GM12891 (cell line): Measurements from ENCODE around the gene CTDSPL. TPM values are rescaled to one million over a fixed set of nuclear protein-coding genes. Genes with fewer than 3 reads are reported as not detected.
"Not testable (repeated sequence)": the region's sequence is repeated elsewhere in the genome, so short reads cannot be mapped to it uniquely, and the experiment has no call there.

Source experiments
- DNase-seq: peaks from one replicate; pipeline ENCODE4 v3.0.0; 2011; ENCODE audit warnings: low spot score; ENCODE audit not compliant: insufficient read length
- FAIRE-seq: peaks from 2 replicates; lab custom pipeline; 2011; peaks lifted over from hg19 to GRCh38; lab: Jason Lieb, UNC
- PAX5 ChIP-seq: IDR thresholded peaks from 2 replicates; pipeline ENCODE4 v1.6.1; 2011; ENCODE audit warnings: low read length, moderate library complexity, mild to moderate bottlenecking; ENCODE audit not compliant: insufficient read depth, severe bottlenecking
- POLR2A ChIP-seq: IDR thresholded peaks from 2 replicates; pipeline ENCODE4 v1.6.1; 2011; ENCODE audit warnings: low read depth, low read length, control low read depth
- POLR2AphosphoS5 ChIP-seq: IDR thresholded peaks from 2 replicates; pipeline ENCODE4 v1.6.1; 2011; ENCODE audit warnings: low read depth, low read length, control low read depth
- POU2F2 ChIP-seq: IDR thresholded peaks from 2 replicates; pipeline ENCODE4 v1.6.1; 2011; ENCODE audit warnings: low read depth, mild to moderate bottlenecking, control low read depth, low read length, moderate library complexity
- SPI1 ChIP-seq: IDR thresholded peaks from 2 replicates; pipeline ENCODE4 v1.6.1; 2011; ENCODE audit warnings: low read depth, low read length, control low read depth
- TAF1 ChIP-seq: IDR thresholded peaks from 2 replicates; pipeline ENCODE4 v1.6.1; 2011; ENCODE audit warnings: low read depth, low read length, control low read depth
- polyA plus RNA-seq: library from polyadenylated mRNA; unstranded; fragments of >200 nt; gene quantifications from one replicate; pipeline ENCODE4 v1.2.1, GENCODE V29; 2012; ENCODE audit warnings: low read depth, missing spikeins, inconsistent platforms; ENCODE audit not compliant: missing spikeins

The CTDSPL gene
- polyA plus RNA-seq: not detected

GRCh38 chr3:37861620-37862041 is at the start of gene CTDSPL:
TSS of gene CTDSPL (plus strand) at chr3:37861880. CDS start at chr3:37862200, 320 bp downstream.
- TF ChIP-seq TAF1: no peak
- no peak for FAIRE-seq
- peak; percentile 29 for DNase-seq

- DNase-seq (no peak), FAIRE-seq (no peak)
- TF ChIP-seq POLR2A (no peak), TAF1 (no peak), POLR2AphosphoS5 (no peak), POU2F2 (no peak), SPI1 (no peak), PAX5 (no peak)
These were observed 49.2 kb upstream of the CTDSPL start for GRCh38 chr3:37812499-37812896.

GRCh38 chr3:37813403-37813802 is 48.3 kb upstream of the CTDSPL start:
- FAIRE-seq (no peak), DNase-seq (no peak)
- TF ChIP-seq SPI1 (peak; percentile 73), PAX5 (no peak)

GRCh38 chr3:37814547-37814946 is 47.1 kb upstream of the CTDSPL start:
- DNase-seq: no peak
- TF ChIP-seq POLR2A (no peak), POLR2AphosphoS5 (no peak), PAX5 (no peak), SPI1 (no peak), POU2F2 (no peak), TAF1 (no peak)
- no peak for FAIRE-seq

GRCh38 chr3:37815156-37815555 is 46.5 kb upstream of the CTDSPL start:
- not testable (repeated sequence) for FAIRE-seq, DNase-seq

GRCh38 chr3:37816271-37816670 is 45.4 kb upstream of the CTDSPL start:
- FAIRE-seq: no peak
- no peak for DNase-seq
- TF ChIP-seq PAX5 (no peak), POU2F2 (no peak)

- DNase-seq: no peak
- no peak for TF ChIP-seq POLR2AphosphoS5
- no peak for TF ChIP-seq POU2F2
- FAIRE-seq: no peak
These were observed 42.1 kb upstream of the CTDSPL start for GRCh38 chr3:37819591-37819990.

- DNase-seq (no peak), FAIRE-seq (no peak)
- TF ChIP-seq PAX5 (no peak), TAF1 (no peak), SPI1 (no peak), POLR2A (no peak), POLR2AphosphoS5 (no peak), POU2F2 (no peak)
These were observed 41.4 kb upstream of the CTDSPL start for GRCh38 chr3:37820286-37820685.

GRCh38 chr3:37823189-37823588 is 38.5 kb upstream of the CTDSPL start:
- TF ChIP-seq POU2F2 (no peak), SPI1 (no peak), TAF1 (no peak), PAX5 (no peak), POLR2A (no peak)
- FAIRE-seq: no peak
- DNase-seq: no peak

GRCh38 chr3:37824090-37824953 is 37.4 kb upstream of the CTDSPL start:
- TF ChIP-seq POU2F2 (no peak), SPI1 (no peak), POLR2AphosphoS5 (no peak), TAF1 (no peak), PAX5 (no peak), POLR2A (no peak)
- no peak for FAIRE-seq
- DNase-seq: no peak

GRCh38 chr3:37824954-37825328 is 36.7 kb upstream of the CTDSPL start:
- TF ChIP-seq TAF1: no peak
- TF ChIP-seq POU2F2: no peak
- TF ChIP-seq POLR2AphosphoS5: no peak
- TF ChIP-seq PAX5: no peak
- TF ChIP-seq POLR2A: no peak
- no peak for TF ChIP-seq SPI1
- FAIRE-seq: no peak

More at GRCh38 chr3:37824954-37825328, 36.7 kb upstream of the CTDSPL start:
- no peak for DNase-seq
